NCI-H446 treated with DMSO at 0.1 percent for 48 hours (cell line): Measurements from ENCODE around the gene SENP5.
A peak's percentile ranks its signal among the peaks of the same experiment; 100 is the strongest.

Experiments used
- DNase-seq: peaks from one replicate; lab custom pipeline; 2025; lab: John Stamatoyannopoulos, UW

The SENP5 gene

GRCh38 chr3:196968233-196969133 is 100.8 kb downstream of the SENP5 start, which contains the start of gene PIGZ:
Gene PIGZ (minus strand): TSS chr3:196968833. CDS start chr3:196952031, 16,802 bp downstream.
- peak; percentile 9 for DNase-seq

GRCh38 chr3:196969134-196969659 is 101.5 kb downstream of the SENP5 start:
- DNase-seq: no peak

- DNase-seq: peak; percentile 24
Observed at GRCh38 chr3:196969660-196970546, 102.2 kb downstream of the SENP5 start.

- no peak for DNase-seq
Observed at GRCh38 chr3:196970547-196971093, 102.9 kb downstream of the SENP5 start.

- no peak for DNase-seq
Observed at GRCh38 chr3:196971094-196971698, 103.5 kb downstream of the SENP5 start.

- DNase-seq: no peak
Observed at GRCh38 chr3:196974661-196975060, 106.9 kb downstream of the SENP5 start.

- no peak for DNase-seq
Observed at GRCh38 chr3:196975349-196975748, 107.6 kb downstream of the SENP5 start.

GRCh38 chr3:196976941-196977340 is 109.2 kb downstream of the SENP5 start:
- DNase-seq: no peak

- no peak for DNase-seq
Observed at GRCh38 chr3:196979545-196979944, 111.8 kb downstream of the SENP5 start.

- DNase-seq: no peak
Observed at GRCh38 chr3:196981657-196982056, 113.9 kb downstream of the SENP5 start.

- DNase-seq: no peak
Observed at GRCh38 chr3:196983186-196983585, 115.5 kb downstream of the SENP5 start.
